Activated naive CD4-positive, alpha-beta T cell treated with anti-CD3 and anti-CD28 coated beads, Interleukin-2, amount 50 U/mL, for 72 hours (primary cell): ENCODE measurements around the gene FDX2. TPM values are rescaled to one million over a fixed set of nuclear protein-coding genes. Genes with fewer than 3 reads are reported as not detected.

Experiments used
- total RNA-seq, 2 donors: library from RNA; stranded (reverse); gene quantifications; one replicate each; pipeline ENCODE4 v1.2.3, GENCODE V29; 2022

FDX2 gene
- total RNA-seq, 2 donors from 2014 or later, result 8.1 to 16.7 TPM

Other genes with a start within 250 kb of the FDX2 start
- gene SHFL, start 229.7 kb downstream of the FDX2 start, total RNA-seq, result 10 to 100 TPM; 56.5 to 76.1 TPM
- 10 to 100 TPM in 1 of 2 donors, 1 to 10 TPM in 1; 9.1 to 17.1 TPM for gene ANGPTL6, start 213.3 kb downstream of the FDX2 start, total RNA-seq
- 100 to 1,000 TPM in 1 of 2 donors, 10 to 100 TPM in 1; 52.7 to 209 TPM for gene PPAN, start 209.7 kb downstream of the FDX2 start, total RNA-seq
- gene P2RY11, start 204.3 kb downstream of the FDX2 start, total RNA-seq, result 100 to 1,000 TPM in 1 of 2 donors, 10 to 100 TPM in 1; 18.1 to 101 TPM
- 100 to 1,000 TPM; 223 to 292 TPM for gene EIF3G, start 196.1 kb downstream of the FDX2 start, total RNA-seq
- 100 to 1,000 TPM; 416 to 456 TPM for gene DNMT1, start 121.1 kb downstream of the FDX2 start, total RNA-seq
- gene S1PR2, start 84.7 kb downstream of the FDX2 start, total RNA-seq, result 1 to 10 TPM; 7.7 to 8.0 TPM
- gene MRPL4, start 63.8 kb downstream of the FDX2 start, total RNA-seq, result 100 to 1,000 TPM in 1 of 2 donors, 10 to 100 TPM in 1; 79.0 to 121 TPM
- 10 to 100 TPM; 15.7 to 33.1 TPM for gene ICAM1, start 44.9 kb downstream of the FDX2 start, total RNA-seq
- under 1 TPM; 0.43 to 0.66 TPM for gene ICAM4, start 29.1 kb downstream of the FDX2 start, total RNA-seq
- gene ICAM5, start 26.1 kb downstream of the FDX2 start, total RNA-seq, result 1 to 10 TPM in 1 of 2 donors, under 1 TPM in 1; 0.39 to 2.0 TPM
- 1 to 10 TPM; 2.2 to 3.7 TPM for gene ZGLP1, start 6.2 kb downstream of the FDX2 start, total RNA-seq
- 100 to 1,000 TPM in 1 of 2 donors, 10 to 100 TPM in 1; 52.5 to 101 TPM for gene RAVER1, start 17.5 kb upstream of the FDX2 start, total RNA-seq
- 100 to 1,000 TPM; 143 to 145 TPM for gene ICAM3, start 23.6 kb upstream of the FDX2 start, total RNA-seq
- gene TYK2, start 64.6 kb upstream of the FDX2 start, total RNA-seq, result 100 to 1,000 TPM; 164 to 232 TPM
- 100 to 1,000 TPM; 140 to 188 TPM for gene CDC37, start 87.5 kb upstream of the FDX2 start, total RNA-seq
- 1 to 10 TPM; 2.7 to 5.0 TPM for gene PDE4A, start 104.5 kb upstream of the FDX2 start, total RNA-seq
- gene KEAP1, start 187.3 kb upstream of the FDX2 start, total RNA-seq, result 10 to 100 TPM; 68.2 to 68.4 TPM
- gene S1PR5, start 201.4 kb upstream of the FDX2 start, total RNA-seq, result under 1 TPM; 0.23 to 0.27 TPM
- 10 to 100 TPM; 21.0 to 67.4 TPM for gene ATG4D, start 227.9 kb upstream of the FDX2 start, total RNA-seq
- 10 to 100 TPM; 55.6 to 62.7 TPM for gene KRI1, start 250.0 kb upstream of the FDX2 start, total RNA-seq